ENCODE results near the gene JPH4. TPM values are rescaled to one million over a fixed set of nuclear protein-coding genes. Genes with fewer than 3 reads are reported as not detected.

Gene JPH4
- total RNA-seq, 1 experiment from 2014 or later = 0.15 TPM

GRCh38 chr14:23548351-23549318 lies 30.0 kb downstream of the JPH4 start:
- Histone ChIP-seq H3K79me2 (ENCODE audit: insufficient read depth, low read length) (no peaks in the 10 kb centered on the region), H3K4me1 (ENCODE audit: control insufficient read depth in 1 of 2, insufficient read depth in 2 of 2, low read length in 2 of 2) (peaks cover 0 to 15% of the 10 kb centered on the region in 2 experiments; a peak in 3 of 4 replicates), H3K27ac (ENCODE audit: low read depth, low read length) (no peak overlapping the region), H2AFZ (ENCODE audit: low read depth, low read length, poor library complexity, severe bottlenecking) (no peak overlapping the region), H4K20me1 (ENCODE audit: insufficient read depth) (no peaks in the 10 kb centered on the region), H3K27me3 (ENCODE audit: insufficient read depth, low read length) (no peaks in the 10 kb centered on the region), H3K36me3 (ENCODE audit: control insufficient read depth in 1 of 2, insufficient read depth in 2 of 2, low read length in 2 of 2) (no peaks in the 10 kb centered on the region), H3K9ac (ENCODE audit: low read length) (no peak overlapping the region), H3K4me2 (ENCODE audit: low read length) (no peak overlapping the region), H3K9me2 (ENCODE audit: insufficient read depth) (no peaks in the 10 kb centered on the region), H3K4me3 (replicated peaks in 1 of 2; ENCODE audit: low read depth in 1 of 2, low read length in 2 of 2) (no peak overlapping the region), H3K9me3 (ENCODE audit: control insufficient read depth in 1 of 2, insufficient read depth in 1 of 2, low read depth in 1 of 2, low read length in 2 of 2) (no peaks in the 10 kb centered on the region)
- ChIA-PET RAD21 (ENCODE audit: low non-redundant PET in 1 of 2, low total read pairs in 2 of 2, uncharacterized antibody in 2 of 2, unreplicated experiment in 2 of 2) (no interaction called here), POLR2A (no interaction called here), CTCF (interaction anchor here (0.9 to 1.3 kb wide), 3 partner anchors 10 to 20 kb away, joined by 3 to 4 read pairs (median 3); no protein-coding TSS in a partner anchor)
- TF ChIP-seq ATF3 (IDR thresholded peaks at IDR 0.05) = no peak
- no peak for TF ChIP-seq CTCF (IDR thresholded peaks at IDR 0.05 in 2 of 3, conservative IDR thresholded peaks at IDR 0.05 in 1 of 3; ENCODE audit: borderline replicate concordance in 1 of 3, insufficient read depth in 1 of 3, low read depth in 2 of 3, low read length in 2 of 3)
- no peak for TF ChIP-seq CBX3 (IDR thresholded peaks at IDR 0.05; ENCODE audit: low read depth)
- no peak for TF ChIP-seq ELF1 (IDR thresholded peaks at IDR 0.05; ENCODE audit: borderline replicate concordance, low read depth)
- no peak for TF ChIP-seq ZFX (IDR thresholded peaks at IDR 0.05)
- no peak for TF ChIP-seq EGR1 (IDR thresholded peaks at IDR 0.05; ENCODE audit: low read depth)
- no peak for TF ChIP-seq EZH2 (IDR thresholded peaks at IDR 0.05)
- no peak for TF ChIP-seq RAD21 (IDR thresholded peaks at IDR 0.05; ENCODE audit: low read depth)
- TF ChIP-seq ZNF274 (IDR thresholded peaks at IDR 0.05; ENCODE audit: low read depth, low read length) = no peak
- TF ChIP-seq POLR2AphosphoS5 (IDR thresholded peaks at IDR 0.05; ENCODE audit: low read depth, low read length) = no peak
- TF ChIP-seq POLR2A (IDR thresholded peaks at IDR 0.05; ENCODE audit: borderline replicate concordance, extremely low read depth, insufficient read depth, insufficient read length) = no peak
- no peak for TF ChIP-seq FOSL1 (IDR thresholded peaks at IDR 0.05; ENCODE audit: low read depth)
- no peak for TF ChIP-seq MAX (IDR thresholded peaks at IDR 0.05)
- TF ChIP-seq REST (IDR thresholded peaks at IDR 0.05; ENCODE audit: low read depth) = no peak
- TF ChIP-seq YY1 (IDR thresholded peaks at IDR 0.05; ENCODE audit: extremely low read depth, insufficient replicate concordance, low read depth, low read length) = no peak
- TF ChIP-seq SRF (IDR thresholded peaks at IDR 0.05; ENCODE audit: low read depth) = no peak
- no peak for TF ChIP-seq JUND (IDR thresholded peaks at IDR 0.05)
- no peak for TF ChIP-seq EZH2phosphoT487 (IDR thresholded peaks at IDR 0.05; ENCODE audit: borderline replicate concordance)
- TF ChIP-seq SIN3A (IDR thresholded peaks at IDR 0.05; ENCODE audit: low read depth) = no peak
- intact Hi-C loops (cut with micrococcal nuclease) = no loop called here
- no TSS peak for BruUV-seq (replicated peaks)
- no peak for DNase-seq (ENCODE audit: low read depth, low spot score)
- ATAC-seq = no peak
